PC-9 (cell line): ENCODE data around the gene SLC37A4. TPM values are rescaled to one million over a fixed set of nuclear protein-coding genes. Genes with fewer than 3 reads are reported as not detected.

Experiments used
- BruUV-seq: library from RNA; stranded (reverse); fragments of 400-500 nt; replicated peaks from 2 replicates; lab custom pipeline; 2021; lab: Mats Ljungman, UMichigan
- CTCF ChIA-PET: fragments of 300-600 bp; sonication (Branson Sonifier 250); formaldehyde crosslinking; loops from one replicate; lab custom pipeline; 2022; ENCODE audit warnings: antibody characterized with exemption; lab: Charles Lee
- POLR2A ChIA-PET: fragments of 300-600 bp; sonication (Branson Sonifier 250); formaldehyde crosslinking; loops from one replicate; lab custom pipeline; 2022; ENCODE audit warnings: antibody characterized with exemption; ENCODE audit not compliant: unreplicated experiment; lab: Charles Lee
- DNase-seq, 2 experiments: peaks; one replicate each; pipeline versions ENCODE4 v3.0.0 to v3.0.0-alpha.2; 2015 to 2022; ENCODE audit warnings: mixed read lengths in 1 of 2
- H2AFZ ChIP-seq: fragments of 200-600 bp; sonication (generic); 2 replicates; pipeline ENCODE4 v1.8.1; 2017; ENCODE audit warnings: antibody characterized with exemption
- H3F3A ChIP-seq: fragments of 200-600 bp; sonication (generic); 2 replicates; pipeline ENCODE4 v1.8.1; 2017; ENCODE audit warnings: antibody characterized with exemption, mild to moderate bottlenecking, low read depth; ENCODE audit not compliant: insufficient read depth
- H3K27ac ChIP-seq: fragments of 200-600 bp; sonication (generic); 2 replicates; pipeline ENCODE4 v1.6.1; 2016; ENCODE audit warnings: mixed run types
- H3K27me3 ChIP-seq: fragments of 200-600 bp; sonication (generic); 2 replicates; pipeline ENCODE4 v1.6.1; 2016; ENCODE audit warnings: low read depth, mixed run types; ENCODE audit not compliant: insufficient read depth
- H3K36me3 ChIP-seq: fragments of 200-600 bp; sonication (generic); 2 replicates; pipeline ENCODE4 v1.6.1; 2016; ENCODE audit warnings: low read depth, mixed run types
- H3K4me1 ChIP-seq: fragments of 200-600 bp; sonication (generic); replicated peaks from 2 replicates; pipeline ENCODE4 v1.6.1; 2016; ENCODE audit warnings: mixed run types; ENCODE audit not compliant: insufficient read depth
- H3K4me2 ChIP-seq: fragments of 200-600 bp; sonication (generic); 2 replicates; pipeline ENCODE4 v1.6.1; 2017; ENCODE audit warnings: mixed run types
- H3K4me3 ChIP-seq: fragments of 200-600 bp; sonication (generic); 2 replicates; pipeline ENCODE4 v1.6.1; 2016; ENCODE audit warnings: mixed run types
- H3K79me2 ChIP-seq: fragments of 200-600 bp; sonication (generic); 2 replicates; pipeline ENCODE4 v1.6.1; 2017; ENCODE audit warnings: low read depth, mixed run types
- H3K9me2 ChIP-seq: fragments of 200-600 bp; sonication (generic); 2 replicates; pipeline ENCODE4 v1.8.1; 2017; ENCODE audit warnings: mild to moderate bottlenecking; ENCODE audit not compliant: insufficient read depth
- H3K9me3 ChIP-seq: fragments of 200-600 bp; sonication (generic); 2 replicates; pipeline ENCODE4 v1.8.1; 2016; ENCODE audit warnings: low read depth; ENCODE audit not compliant: insufficient read depth
- H4K20me1 ChIP-seq: fragments of 200-600 bp; sonication (generic); 2 replicates; pipeline ENCODE4 v1.8.1; 2017; ENCODE audit not compliant: insufficient read depth
- EZH2 ChIP-seq: fragments of 200-600 bp; sonication (generic); IDR thresholded peaks from 2 replicates; pipeline ENCODE4 v1.8.0; 2017; ENCODE audit warnings: antibody characterized with exemption, low read depth
- intact Hi-C: fragments of 100-400 bp; cut with micrococcal nuclease; formaldehyde crosslinking; loops from one replicate; pipeline ENCODE4 v1.10.0; 2022; ENCODE audit not compliant: unreplicated experiment
- total RNA-seq: library from RNA; stranded (reverse); gene quantifications from 2 replicates; pipeline ENCODE4 v1.2.3, GENCODE V29; 2021
- TF ChIP-seq, protein P1 (sequence below): fragments of 200-600 bp; sonication (generic); conservative IDR thresholded peaks from 2 replicates; pipeline ENCODE4 v1.6.1; 2017; ENCODE audit warnings: mixed run types, antibody characterized with exemption, mild to moderate bottlenecking, moderate library complexity

SLC37A4 gene
- total RNA-seq, 1 experiment from 2014 or later: 24.3 TPM

DNA sequence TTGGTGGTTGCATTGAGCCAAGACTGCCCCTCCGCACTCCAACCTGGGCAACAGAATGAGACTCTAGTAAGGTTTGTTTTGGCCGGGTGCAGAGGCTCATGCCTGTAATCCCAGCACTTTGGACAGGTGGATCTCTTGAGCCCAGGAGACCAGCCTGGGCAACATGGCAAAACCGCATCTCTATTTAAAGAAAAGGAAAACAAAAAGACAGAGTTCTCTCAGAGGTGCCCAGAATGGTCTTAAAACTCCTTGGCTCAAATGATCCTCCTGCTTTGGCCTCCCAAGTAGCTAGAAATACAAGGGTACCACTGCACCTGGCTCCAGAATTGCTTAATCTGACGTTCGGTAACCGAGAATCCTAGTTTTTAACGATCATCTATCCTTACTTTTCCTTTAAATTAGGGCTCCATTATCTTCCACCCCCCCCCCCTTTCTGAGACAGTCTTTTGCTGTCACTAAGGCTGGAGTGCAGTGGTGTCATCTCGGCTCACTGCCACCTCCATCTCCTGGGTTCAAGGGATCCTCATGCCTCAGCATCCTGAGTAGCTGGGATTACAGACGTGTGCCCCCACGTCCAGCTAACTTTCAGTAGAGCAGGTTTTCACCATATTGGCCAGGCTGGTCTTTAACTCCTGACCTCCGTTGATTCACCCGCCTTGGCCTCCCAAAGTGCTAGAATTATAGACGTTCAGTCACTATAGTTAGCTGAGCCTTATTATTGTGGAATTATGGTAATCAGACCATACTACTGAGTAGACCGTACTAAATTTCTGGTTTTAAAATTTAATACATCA, 14.3 kb downstream of the SLC37A4 start:
- Histone ChIP-seq H3K4me2 (peak overlapping the region; percentile 97), H3K9me2 (no peaks in the 10 kb centered on the region), H3K4me3 (peak overlapping the region; percentile 98), H3K79me2 (peaks cover 68% of the 10 kb centered on the region), H3K4me1 (peaks cover 34% of the 10 kb centered on the region), H3K27ac (peak overlapping the region; percentile 78), H4K20me1 (peaks cover 42% of the 10 kb centered on the region), H2AFZ (no peak overlapping the region), H3K9me3 (no peaks in the 10 kb centered on the region), H3K27me3 (no peaks in the 10 kb centered on the region), H3K36me3 (peaks cover 51% of the 10 kb centered on the region), H3F3A (peaks cover 84% of the 10 kb centered on the region)
- BruUV-seq: no TSS peak
- peak in 1 of 2 experiments; percentile 19 for DNase-seq
- POLR2A ChIA-PET: interaction anchor here (0.6 to 0.7 kb wide), 2 partner anchors 104 to 322 kb away, joined by 5 to 30 read pairs; no protein-coding TSS in a partner anchor
- intact Hi-C loops: loop anchor here (5.0 kb wide), 2 partner anchors 181 to 306 kb away; no protein-coding TSS in a partner anchor
- TF ChIP-seq, protein P1, sequence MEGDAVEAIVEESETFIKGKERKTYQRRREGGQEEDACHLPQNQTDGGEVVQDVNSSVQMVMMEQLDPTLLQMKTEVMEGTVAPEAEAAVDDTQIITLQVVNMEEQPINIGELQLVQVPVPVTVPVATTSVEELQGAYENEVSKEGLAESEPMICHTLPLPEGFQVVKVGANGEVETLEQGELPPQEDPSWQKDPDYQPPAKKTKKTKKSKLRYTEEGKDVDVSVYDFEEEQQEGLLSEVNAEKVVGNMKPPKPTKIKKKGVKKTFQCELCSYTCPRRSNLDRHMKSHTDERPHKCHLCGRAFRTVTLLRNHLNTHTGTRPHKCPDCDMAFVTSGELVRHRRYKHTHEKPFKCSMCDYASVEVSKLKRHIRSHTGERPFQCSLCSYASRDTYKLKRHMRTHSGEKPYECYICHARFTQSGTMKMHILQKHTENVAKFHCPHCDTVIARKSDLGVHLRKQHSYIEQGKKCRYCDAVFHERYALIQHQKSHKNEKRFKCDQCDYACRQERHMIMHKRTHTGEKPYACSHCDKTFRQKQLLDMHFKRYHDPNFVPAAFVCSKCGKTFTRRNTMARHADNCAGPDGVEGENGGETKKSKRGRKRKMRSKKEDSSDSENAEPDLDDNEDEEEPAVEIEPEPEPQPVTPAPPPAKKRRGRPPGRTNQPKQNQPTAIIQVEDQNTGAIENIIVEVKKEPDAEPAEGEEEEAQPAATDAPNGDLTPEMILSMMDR: no peak
- TF ChIP-seq EZH2: no peak
- CTCF ChIA-PET: no interaction called here

GRCh38 chr11:119015054-119015611, 15.5 kb downstream of the SLC37A4 start:
- no peak overlapping the region for H2AFZ ChIP-seq
- POLR2A ChIA-PET: interaction anchor here (0.6 kb wide), 2 partner anchors 103 to 326 kb away, joined by 5 to 6 read pairs; no protein-coding TSS in a partner anchor
- H3F3A ChIP-seq: peaks cover 90% of the 10 kb centered on the region
- H3K27ac ChIP-seq: peak overlapping the region; percentile 24; the same call in 1 of the 2 replicates
- H3K79me2 ChIP-seq: peaks cover 55% of the 10 kb centered on the region
- BruUV-seq: no TSS peak
- H3K9me2 ChIP-seq: no peaks in the 10 kb centered on the region
- CTCF ChIA-PET: no interaction called here
- H3K27me3 ChIP-seq: no peaks in the 10 kb centered on the region
- H3K4me3 ChIP-seq: no peak overlapping the region; the same call in 1 of the 2 replicates
- no peaks in the 10 kb centered on the region for H3K9me3 ChIP-seq
- intact Hi-C loops: loop anchor here (5.0 kb wide), 2 partner anchors 182 to 307 kb away; no protein-coding TSS in a partner anchor
- peaks cover 38% of the 10 kb centered on the region for H4K20me1 ChIP-seq
- peaks cover 47% of the 10 kb centered on the region for H3K36me3 ChIP-seq
- no peak for TF ChIP-seq EZH2
- TF ChIP-seq, protein P1: peak; percentile 42; the same call in 1 of the 2 replicates
- no peak overlapping the region; the same call in 1 of the 2 replicates for H3K4me2 ChIP-seq
- DNase-seq: peak in 1 of 2 experiments; percentile 24
- peaks cover 23% of the 10 kb centered on the region for H3K4me1 ChIP-seq

DNA sequence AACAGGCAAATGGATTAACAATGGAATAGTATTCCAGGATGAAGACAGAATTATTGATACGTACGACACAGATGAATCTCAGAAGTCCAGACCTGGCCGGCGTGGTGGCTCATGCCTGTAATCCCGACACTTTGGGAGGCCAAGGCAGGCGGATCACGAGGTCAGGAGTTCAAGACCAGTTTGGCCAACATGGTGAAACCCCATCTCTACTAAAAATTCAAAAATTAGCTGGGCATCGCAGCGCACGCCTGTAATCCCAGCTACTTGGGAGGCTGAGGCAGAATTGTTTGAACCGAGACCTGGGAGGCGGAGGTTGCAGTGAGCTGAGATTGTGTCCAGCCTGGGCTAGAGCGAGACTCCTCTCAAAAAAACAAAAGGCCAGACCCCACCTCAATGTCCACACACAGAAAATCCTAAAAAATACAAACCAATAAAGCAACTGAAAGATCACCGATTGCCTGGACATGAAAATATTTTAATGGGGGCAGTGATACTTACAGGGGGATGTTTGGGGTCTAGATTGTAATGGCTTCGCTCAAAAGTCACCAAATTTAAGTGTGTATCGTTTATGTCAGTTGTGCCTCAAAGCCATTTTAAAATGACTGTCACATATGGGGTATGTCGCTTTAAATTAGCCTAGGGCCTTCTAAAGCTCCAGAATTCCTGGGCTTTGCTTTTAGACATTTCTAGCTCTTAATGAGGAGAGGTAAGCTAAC, 16.3 kb downstream of the SLC37A4 start:
- peaks cover 48% of the 10 kb centered on the region for H3K79me2 ChIP-seq
- POLR2A ChIA-PET: no interaction called here
- DNase-seq: no peak

More for the DNA sequence above, 16.3 kb downstream of the SLC37A4 start:
- Histone ChIP-seq H3K4me1 (peaks cover 18% of the 10 kb centered on the region), H3K27ac (peak overlapping the region; percentile 24; the same call in 1 of the 2 replicates), H3F3A (peaks cover 96% of the 10 kb centered on the region), H3K36me3 (peaks cover 47% of the 10 kb centered on the region), H2AFZ (no peak overlapping the region), H4K20me1 (peaks cover 38% of the 10 kb centered on the region), H3K9me2 (no peaks in the 10 kb centered on the region), H3K4me2 (no peak overlapping the region), H3K27me3 (no peaks in the 10 kb centered on the region), H3K4me3 (no peak overlapping the region), H3K9me3 (no peaks in the 10 kb centered on the region)
- CTCF ChIA-PET: no interaction called here
- intact Hi-C loops: no loop called here
- TF ChIP-seq EZH2: no peak
- TF ChIP-seq, protein P1: no peak
- no TSS peak for BruUV-seq
